CD4-positive, alpha-beta T cell treated with Interleukin-1 beta for 1 hour (primary cell): ENCODE measurements around the gene BCL10.

Experiments
- DNase-seq, 2 donors: peaks; one replicate each; pipeline ENCODE4 v3.0.0-alpha.2; 2020 to 2022

Gene BCL10

DNA sequence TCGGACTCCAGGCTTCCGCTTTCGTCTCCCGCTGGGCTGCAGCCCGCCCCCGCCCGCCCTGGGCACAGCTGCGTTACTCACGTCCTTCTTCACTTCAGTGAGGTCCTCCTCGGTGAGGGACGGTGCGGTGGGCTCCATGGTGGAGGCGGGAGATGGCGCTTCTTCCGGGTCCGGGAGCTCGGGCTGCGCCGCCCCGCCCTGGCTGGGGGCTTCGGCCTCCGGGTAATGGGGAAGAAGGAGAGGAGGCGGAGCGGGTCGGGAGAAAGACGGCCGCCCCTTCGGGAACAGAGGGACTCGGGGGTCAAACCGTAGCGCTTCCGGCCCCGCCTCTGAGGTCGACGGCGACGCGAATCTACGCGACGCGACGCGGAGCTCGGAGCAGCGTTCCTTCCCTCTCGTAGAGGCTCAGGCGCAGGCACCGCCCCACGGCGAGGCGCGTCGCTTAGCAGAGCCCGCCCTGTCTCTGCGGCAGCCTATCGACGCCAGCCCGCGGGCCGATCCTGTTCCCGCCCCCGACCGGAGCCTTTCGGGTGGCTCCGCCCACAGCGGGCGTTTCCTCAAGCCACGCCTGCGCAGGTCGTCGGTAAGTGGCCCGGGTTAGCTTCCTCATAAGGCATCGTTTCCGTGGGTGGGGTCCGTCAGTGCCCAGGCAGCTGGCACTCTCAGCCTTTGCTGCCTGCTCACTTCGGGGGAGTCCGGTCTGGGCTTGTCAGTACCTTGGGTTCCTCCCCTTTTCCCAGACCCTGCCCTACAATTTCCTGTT is at the start of gene BCL10:
Gene BCL10, minus strand, starts transcription at position 418 of the 763 bp plus-strand sequence. Its CDS starts 280 bp downstream, at position 138.
- peak; percentile 98 to 99 for DNase-seq

DNA sequence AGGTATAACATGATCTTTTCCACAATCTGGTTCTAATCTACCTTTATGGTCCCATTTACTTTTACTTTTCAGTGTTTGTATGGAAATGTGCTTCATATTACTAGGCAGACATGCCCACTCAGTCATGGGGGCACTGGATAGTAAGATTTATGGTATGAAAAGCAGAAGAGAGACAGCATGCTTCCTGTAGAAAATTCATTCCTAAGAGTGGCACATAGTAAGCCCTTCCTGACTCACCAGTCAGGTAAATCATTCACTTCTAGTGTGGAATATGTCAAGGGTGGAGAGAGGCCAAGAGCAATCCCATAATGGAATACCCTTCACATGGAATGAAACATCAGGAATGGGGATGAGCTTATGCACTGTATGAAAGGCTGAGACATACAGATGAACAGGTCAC is 49.5 kb upstream of the BCL10 start:
- no peak for DNase-seq

- DNase-seq = no peak
Observed at GRCh38 chr1:85323770-85324169, 47.3 kb upstream of the BCL10 start.

- no peak for DNase-seq
Observed at GRCh38 chr1:85322655-85323054, 46.2 kb upstream of the BCL10 start.

DNA sequence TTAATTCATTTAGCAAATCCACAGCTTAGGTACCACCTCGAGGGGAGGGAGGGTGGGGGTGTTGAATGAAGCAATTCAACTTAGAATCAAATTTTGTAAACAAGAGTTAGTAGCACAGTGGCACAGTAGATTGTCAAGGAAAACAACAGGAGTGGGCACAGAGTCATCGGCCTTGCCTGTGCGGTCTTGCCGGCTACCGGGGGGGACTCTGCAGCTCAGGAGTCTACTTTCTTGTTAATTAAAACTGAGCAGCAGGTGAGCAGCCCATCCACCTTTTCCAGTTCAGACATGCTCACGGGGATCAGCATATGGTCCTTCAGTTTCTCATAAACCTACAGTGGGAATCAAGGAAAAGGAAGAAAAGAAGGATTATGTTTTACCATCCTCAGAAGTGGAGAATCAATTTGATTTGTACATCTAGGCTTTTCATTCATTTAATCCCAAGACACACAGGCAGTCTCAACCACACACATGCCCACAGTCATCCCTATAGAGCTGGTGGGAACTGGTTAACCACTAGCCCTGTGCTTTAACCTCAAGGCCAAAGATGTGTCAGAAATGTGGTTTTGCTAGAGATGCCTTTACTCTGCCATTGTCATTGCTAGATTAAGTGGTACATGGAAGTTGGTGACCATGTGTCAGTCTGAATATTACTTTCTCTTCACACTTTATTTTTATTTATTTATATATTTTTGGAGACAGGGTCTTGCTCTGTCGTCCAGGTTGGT is 45.0 kb upstream of the BCL10 start:
- DNase-seq = no peak

DNA sequence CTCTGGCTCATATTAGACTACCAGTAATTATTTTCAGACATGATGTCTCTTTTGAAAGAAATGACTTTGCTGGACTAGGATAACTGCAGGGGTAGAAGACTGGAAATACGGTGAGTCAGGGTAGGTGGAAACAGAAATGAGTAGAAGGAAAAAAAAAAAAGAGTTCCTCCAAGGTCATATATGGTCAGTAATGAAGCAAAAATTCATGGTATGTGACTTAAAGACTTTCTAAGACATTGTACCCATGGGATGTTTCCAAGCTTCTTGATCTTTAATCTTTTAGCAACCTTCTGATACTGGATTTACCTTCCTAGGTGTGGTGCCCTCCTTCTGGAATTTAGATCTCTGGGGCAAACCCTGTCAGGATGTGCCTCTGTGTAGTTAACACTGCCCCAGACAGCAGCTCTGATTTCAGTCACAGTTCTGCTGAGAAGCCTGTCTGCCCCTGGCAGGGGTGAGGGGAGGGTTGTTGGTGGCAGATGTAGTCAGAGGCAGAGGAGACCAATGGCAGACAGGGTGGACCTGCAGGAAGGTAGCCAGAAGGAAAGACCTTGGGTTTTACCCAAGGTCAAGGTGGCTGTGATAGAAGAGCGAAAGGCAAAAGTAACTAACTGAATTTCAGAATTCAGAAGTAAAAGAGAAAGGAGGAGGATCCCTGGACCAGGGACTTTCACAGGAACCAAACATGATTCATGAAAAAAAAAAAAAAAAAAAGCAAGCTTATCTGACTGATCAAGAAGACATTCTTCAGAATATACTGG is 44.1 kb upstream of the BCL10 start:
- DNase-seq = no peak

DNA sequence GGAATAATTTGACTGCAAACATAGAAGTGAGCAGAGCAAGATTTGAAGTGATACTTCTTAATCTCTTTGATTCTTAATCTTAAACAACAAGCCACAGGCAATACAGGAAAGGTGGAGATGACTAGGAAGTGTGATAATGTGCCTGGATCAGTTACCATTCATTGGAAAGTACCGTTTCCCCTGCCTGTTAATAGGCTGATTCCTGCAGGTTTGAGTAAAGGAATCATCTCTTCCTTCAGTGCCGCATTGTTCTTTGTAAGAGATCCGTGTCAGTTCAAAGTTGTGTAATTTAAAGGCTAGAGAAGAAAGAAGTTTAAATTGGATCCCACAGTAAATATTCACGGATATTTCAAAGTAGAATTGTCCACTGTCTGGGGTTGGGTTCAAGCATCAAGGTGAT is 43.5 kb upstream of the BCL10 start:
- DNase-seq = no peak

DNA sequence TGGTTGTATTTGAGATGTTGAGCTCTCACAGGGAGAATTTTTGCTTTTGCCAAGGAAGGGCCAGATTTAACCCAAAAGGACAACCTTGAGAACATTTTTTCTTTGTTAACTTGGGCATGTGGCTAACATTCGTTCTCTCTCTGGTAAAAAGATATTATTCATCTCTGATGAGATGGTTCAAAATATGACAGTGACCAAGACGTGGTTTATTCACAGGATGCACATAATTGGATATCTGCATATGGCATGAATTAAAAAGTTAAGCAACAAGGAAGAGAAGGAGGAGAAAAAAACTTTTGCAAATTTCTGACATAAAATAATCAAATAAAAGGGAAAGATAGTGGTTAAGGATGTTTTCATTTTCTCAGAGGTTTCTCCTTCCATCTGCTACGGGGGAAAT is 43.1 kb upstream of the BCL10 start:
- no peak for DNase-seq

GRCh38 chr1:85318217-85318616 is 41.8 kb upstream of the BCL10 start:
- no peak for DNase-seq

- no peak for DNase-seq
Observed at GRCh38 chr1:85317560-85317959, 41.1 kb upstream of the BCL10 start.

DNA sequence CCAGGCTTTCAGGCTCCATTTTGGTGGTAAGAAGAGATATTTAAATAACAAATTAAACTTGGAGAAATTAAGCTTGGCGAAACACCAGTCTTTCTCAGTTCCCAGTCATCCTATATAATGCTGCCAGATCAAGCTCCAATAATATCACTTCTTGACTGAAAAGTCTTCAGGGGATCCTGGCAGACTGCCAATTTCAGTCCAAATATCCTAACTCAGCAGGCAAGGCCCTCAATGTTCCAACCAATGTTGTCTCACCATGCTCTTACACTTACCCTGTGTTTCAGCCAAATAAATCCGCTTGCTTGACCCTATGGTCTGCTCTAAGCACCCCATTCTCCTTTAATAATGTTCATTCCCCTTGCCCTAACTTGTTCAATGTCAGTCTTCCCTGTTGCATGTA is 39.9 kb upstream of the BCL10 start:
- no peak for DNase-seq

- no peak for DNase-seq
Observed at GRCh38 chr1:85315789-85316188, 39.4 kb upstream of the BCL10 start.

- DNase-seq = no peak
Observed at GRCh38 chr1:85314726-85315125, 38.3 kb upstream of the BCL10 start.

DNA sequence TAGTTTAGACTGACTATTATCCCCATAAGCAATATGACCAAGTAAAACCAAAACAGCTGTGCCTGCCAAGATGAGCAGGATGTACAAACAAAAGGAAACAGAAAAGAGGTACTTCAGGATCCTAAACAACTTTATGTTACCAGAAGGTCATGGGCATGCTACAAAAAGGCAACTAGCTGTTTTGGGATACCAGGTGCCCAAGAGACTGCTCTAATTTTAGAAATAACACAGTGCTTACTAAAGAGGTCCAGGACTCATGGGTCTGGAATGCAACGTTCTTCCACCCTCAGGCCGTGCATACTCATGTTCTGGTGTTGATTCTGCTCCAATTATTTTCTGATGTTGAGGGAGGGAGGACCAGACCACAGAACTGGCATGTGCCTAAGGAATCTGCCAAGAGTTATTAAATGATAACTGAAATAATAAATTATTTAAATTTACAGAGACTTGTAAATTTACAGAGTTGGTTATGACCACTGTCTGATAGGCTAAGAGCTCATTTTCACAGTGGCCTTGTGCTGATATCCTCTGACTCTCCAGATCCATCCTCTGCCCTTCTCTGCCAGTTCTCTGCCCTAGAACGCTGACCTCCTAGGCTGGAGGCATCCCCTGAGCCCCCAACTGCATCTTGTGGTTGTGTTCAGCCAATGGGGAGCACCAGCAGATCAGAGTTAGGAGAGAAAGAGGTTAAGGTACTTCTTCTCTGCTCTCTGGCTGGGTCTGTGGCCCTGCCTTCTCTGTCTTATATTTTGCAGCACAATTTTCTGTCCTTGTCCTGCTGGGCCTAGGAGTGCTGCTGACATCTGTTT is 37.7 kb upstream of the BCL10 start:
- no peak for DNase-seq

- no peak for DNase-seq
Observed at GRCh38 chr1:85311818-85312217, 35.4 kb upstream of the BCL10 start.

DNA sequence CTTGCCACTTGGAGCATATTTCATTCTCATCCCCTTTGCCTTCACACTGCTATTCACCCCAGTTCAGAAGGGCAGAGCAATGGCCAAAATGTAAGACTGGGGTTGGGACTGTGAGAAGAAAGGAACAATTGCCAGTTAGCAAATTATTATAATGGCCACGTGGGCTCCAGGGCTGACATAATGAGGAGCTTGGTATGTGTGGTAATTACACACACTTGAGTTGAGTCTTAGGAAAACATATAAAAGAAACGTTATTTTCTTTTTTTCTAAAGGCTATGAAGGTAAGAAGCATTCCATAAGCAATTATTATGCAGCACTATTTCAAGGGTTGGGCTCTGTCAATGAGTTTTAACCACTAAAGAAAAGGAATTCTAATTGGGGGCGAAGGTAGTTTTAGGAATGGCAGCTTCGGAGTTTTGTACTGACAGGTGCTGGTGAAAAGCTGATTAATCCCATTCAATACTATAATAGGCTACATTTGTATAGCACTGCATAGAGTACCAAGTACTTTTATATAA is 32.5 kb upstream of the BCL10 start:
- no peak for DNase-seq

GRCh38 chr1:85307987-85308832 is 31.8 kb upstream of the BCL10 start:
- peak; percentile 43 to 44 for DNase-seq

- no peak for DNase-seq
Observed at GRCh38 chr1:85306236-85306635, 29.8 kb upstream of the BCL10 start.

DNA sequence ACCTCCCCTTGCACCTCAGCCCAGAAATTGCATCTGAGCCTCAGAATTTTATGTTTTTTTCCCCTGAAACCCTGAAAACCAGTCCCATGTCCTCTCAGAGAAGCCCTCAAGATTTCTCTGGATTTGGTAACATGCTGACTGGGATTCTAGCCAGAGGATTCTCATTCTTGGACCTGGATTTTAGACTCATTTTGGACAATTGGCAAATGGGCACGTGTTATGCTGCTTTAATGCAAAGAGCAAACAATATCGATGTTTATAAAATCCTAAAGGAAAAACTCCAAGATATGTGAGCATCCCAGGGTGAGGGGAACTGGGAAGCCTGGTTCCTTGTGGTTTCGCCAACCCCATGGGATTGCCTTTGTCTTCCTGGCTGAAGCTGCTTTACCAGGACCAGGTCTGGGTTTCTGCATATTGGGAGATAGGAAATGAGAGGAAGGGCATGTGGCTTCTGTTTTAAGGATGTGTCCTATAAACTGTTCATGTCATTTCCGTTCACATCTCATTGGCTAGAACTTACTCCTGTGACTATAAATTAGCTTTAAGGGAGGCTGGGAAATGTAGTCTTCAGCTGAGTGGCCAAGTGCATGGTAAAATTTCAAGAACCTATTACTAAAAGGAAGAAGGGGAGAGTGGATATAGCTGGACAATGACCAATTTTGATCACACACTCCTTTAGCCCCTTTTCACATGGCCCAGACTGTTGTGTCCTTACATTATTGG is 27.2 kb upstream of the BCL10 start:
- DNase-seq = no peak

- DNase-seq = no peak
Observed at GRCh38 chr1:85300140-85300539, 23.7 kb upstream of the BCL10 start.
